ENCODE results near the gene ASF1A. TPM values are rescaled to one million over a fixed set of nuclear protein-coding genes. Genes with fewer than 3 reads are reported as not detected.

ASF1A gene
- total RNA-seq, 1 donor from 2014 or later = 33.4 TPM

DNA sequence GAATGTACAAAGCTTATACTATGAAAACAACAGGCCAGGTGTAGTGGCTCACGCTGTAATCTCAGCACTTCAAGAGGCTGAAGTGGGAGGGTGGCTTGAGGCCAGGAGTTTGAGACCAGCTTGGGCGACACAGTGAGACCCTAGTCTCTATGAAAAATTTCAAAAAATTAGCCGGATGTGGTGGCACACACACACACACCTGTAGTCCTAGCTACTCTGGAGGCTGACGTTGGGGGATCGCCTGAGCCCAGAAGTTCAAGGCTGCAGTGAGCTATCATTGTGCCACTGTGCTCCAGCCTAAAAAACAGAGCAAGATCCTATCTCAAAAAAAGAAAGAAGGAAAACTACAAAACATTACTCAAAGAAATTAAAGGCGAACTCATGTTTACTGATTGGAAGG lies 7.3 kb upstream of the ASF1A start:
- Mint-ChIP-seq H3K27me3 (ENCODE audit: unreplicated experiment) (no peaks in the 10 kb centered on the region), H3K27ac (ENCODE audit: unreplicated experiment) (no peak overlapping the region), H3K4me1 (ENCODE audit: unreplicated experiment) (peaks cover 22% of the 10 kb centered on the region), H3K36me3 (ENCODE audit: low read depth, unreplicated experiment) (no peaks in the 10 kb centered on the region), H3K9me3 (ENCODE audit: unreplicated experiment) (no peaks in the 10 kb centered on the region), H3K4me3 (ENCODE audit: unreplicated experiment) (no peak overlapping the region)
- TF ChIP-seq, protein P1, sequence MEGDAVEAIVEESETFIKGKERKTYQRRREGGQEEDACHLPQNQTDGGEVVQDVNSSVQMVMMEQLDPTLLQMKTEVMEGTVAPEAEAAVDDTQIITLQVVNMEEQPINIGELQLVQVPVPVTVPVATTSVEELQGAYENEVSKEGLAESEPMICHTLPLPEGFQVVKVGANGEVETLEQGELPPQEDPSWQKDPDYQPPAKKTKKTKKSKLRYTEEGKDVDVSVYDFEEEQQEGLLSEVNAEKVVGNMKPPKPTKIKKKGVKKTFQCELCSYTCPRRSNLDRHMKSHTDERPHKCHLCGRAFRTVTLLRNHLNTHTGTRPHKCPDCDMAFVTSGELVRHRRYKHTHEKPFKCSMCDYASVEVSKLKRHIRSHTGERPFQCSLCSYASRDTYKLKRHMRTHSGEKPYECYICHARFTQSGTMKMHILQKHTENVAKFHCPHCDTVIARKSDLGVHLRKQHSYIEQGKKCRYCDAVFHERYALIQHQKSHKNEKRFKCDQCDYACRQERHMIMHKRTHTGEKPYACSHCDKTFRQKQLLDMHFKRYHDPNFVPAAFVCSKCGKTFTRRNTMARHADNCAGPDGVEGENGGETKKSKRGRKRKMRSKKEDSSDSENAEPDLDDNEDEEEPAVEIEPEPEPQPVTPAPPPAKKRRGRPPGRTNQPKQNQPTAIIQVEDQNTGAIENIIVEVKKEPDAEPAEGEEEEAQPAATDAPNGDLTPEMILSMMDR (IDR thresholded peaks at IDR 0.05; ENCODE audit: unreplicated experiment) = no peak
- DNase-seq (ENCODE audit: low spot score) = no peak

DNA sequence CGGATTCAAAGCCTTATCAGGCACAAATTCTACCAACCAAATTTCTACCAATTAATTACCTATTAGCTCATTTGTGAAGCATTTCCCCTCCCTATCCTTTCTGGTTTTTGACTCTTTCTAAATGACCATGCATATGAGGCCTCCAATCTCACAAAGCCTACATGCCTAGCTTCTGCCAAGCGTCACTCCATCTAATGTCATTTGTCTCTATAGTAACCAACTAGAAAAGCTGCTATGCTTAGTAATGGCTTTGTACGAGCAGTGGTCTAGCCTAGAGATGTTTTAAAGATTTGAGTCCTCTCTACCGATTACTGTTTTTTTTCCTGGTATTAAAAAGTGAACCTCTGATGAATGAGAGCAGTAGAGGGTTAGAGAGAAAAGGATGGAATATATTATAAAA lies 4.8 kb upstream of the ASF1A start:
- H3K4me1 Mint-ChIP-seq (ENCODE audit: unreplicated experiment) = peaks cover 26% of the 10 kb centered on the region
- no peaks in the 10 kb centered on the region for H3K9me3 Mint-ChIP-seq (ENCODE audit: unreplicated experiment)
- H3K27me3 Mint-ChIP-seq (ENCODE audit: unreplicated experiment) = peaks cover 7% of the 10 kb centered on the region
- H3K27ac Mint-ChIP-seq (ENCODE audit: unreplicated experiment) = no peak overlapping the region
- no peak overlapping the region for H3K4me3 Mint-ChIP-seq (ENCODE audit: unreplicated experiment)
- TF ChIP-seq, protein P1 (IDR thresholded peaks at IDR 0.05; ENCODE audit: unreplicated experiment) = no peak
- no peak for DNase-seq (ENCODE audit: low spot score)
- no peaks in the 10 kb centered on the region for H3K36me3 Mint-ChIP-seq (ENCODE audit: low read depth, unreplicated experiment)

- Mint-ChIP-seq H3K27me3 (ENCODE audit: unreplicated experiment) (peaks cover 11% of the 10 kb centered on the region), H3K4me1 (ENCODE audit: unreplicated experiment) (peaks cover 22% of the 10 kb centered on the region), H3K27ac (ENCODE audit: unreplicated experiment) (peak overlapping the region; percentile 27), H3K4me3 (ENCODE audit: unreplicated experiment) (peak overlapping the region; percentile 47), H3K36me3 (ENCODE audit: low read depth, unreplicated experiment) (no peaks in the 10 kb centered on the region), H3K9me3 (ENCODE audit: unreplicated experiment) (no peaks in the 10 kb centered on the region)
- TF ChIP-seq, protein P1 (IDR thresholded peaks at IDR 0.05; ENCODE audit: unreplicated experiment) = no peak
- DNase-seq (ENCODE audit: low spot score) = no peak
Observed at GRCh38 chr6:118890997-118891790, 2.8 kb upstream of the ASF1A start.

DNA sequence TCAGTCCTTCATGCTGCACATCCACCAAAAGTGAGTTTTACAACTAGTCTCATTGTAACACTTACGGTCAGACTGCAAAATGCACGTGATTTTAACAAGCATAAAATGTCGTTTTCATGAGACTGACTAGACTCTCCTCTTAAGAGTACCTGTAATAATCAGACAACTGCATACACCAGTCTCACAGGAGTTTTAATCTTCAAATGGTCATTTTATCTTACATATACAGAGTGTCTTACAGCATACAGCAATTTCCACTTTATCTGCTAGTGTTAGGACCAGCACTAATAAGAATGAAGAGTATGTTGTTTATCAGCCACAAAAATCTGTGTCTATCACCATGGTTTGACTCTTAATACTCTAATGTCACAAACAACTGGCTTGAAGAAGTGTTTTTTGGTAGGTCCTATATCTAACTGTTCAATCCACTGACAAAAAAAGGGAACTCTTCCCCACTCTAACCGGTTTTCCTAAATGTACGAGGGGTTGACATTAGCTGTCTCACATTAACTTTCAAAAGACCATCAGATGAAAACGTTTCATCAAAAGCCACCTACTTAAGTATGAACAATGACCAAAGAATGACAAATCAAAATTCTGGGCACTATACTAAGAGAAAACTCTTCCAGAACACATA lies 1.5 kb upstream of the ASF1A start:
- no peaks in the 10 kb centered on the region for H3K9me3 Mint-ChIP-seq (ENCODE audit: unreplicated experiment)
- H3K27me3 Mint-ChIP-seq (ENCODE audit: unreplicated experiment) = peaks cover 11% of the 10 kb centered on the region
- no peak for DNase-seq (ENCODE audit: low spot score)
- TF ChIP-seq, protein P1 (IDR thresholded peaks at IDR 0.05; ENCODE audit: unreplicated experiment) = no peak
- no peaks in the 10 kb centered on the region for H3K36me3 Mint-ChIP-seq (ENCODE audit: low read depth, unreplicated experiment)
- H3K4me3 Mint-ChIP-seq (ENCODE audit: unreplicated experiment) = peak overlapping the region; percentile 93
- peaks cover 22% of the 10 kb centered on the region for H3K4me1 Mint-ChIP-seq (ENCODE audit: unreplicated experiment)
- peak overlapping the region; percentile 99 for H3K27ac Mint-ChIP-seq (ENCODE audit: unreplicated experiment)
